Measurements from ENCODE around the gene PHACTR3. TPM values are rescaled to one million over a fixed set of nuclear protein-coding genes. Genes with fewer than 3 reads are reported as not detected.

PHACTR3 gene
- total RNA-seq, 2 donors from 2014 or later: 0.34 TPM; not detected in 1

DNA sequence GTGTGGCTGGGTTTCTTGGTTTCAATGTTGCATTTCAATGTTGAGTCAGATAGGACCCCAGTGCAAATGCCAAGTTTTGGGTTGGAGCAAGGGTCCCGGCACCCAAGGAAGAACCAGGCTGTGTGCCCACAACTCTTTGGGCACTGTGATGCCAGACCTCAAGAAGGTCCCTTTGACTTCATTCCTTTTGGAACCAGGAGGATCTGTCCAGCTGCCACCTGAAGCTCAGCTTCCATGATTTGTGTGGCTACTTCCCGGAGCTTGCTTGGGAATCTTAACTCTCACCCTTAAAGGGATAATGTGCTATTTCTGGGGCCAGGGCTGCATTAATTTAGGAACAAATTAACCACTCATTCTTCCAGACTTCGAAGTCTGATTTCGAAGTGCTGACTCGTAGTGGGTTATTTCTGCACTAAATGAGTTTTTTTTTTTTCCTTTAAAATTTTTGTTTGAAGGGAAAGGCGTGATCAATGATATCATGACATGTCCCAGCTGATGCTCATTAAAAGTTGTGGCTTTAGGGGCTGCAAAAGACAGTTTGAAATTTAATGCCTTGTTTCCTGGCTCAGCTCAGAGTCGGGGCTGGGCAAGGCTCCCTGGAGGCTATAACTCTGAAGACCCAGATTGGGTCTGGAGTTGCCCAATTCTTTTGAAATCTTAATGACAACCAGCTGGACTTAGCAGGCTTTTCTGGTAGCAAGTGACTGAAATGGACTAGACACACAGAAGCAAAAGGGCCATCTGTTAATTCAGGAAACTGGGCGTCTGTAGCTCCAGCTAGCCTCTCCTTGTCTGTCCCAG, 24.0 kb upstream of the PHACTR3 start:
- H3K27me3 ChIP-seq (replicated peaks; ENCODE audit: insufficient read depth): peaks cover 26% of the 10 kb centered on the region
- intact Hi-C loops (cut with DNase I): no loop called here
- H3K4me3 ChIP-seq: no peak overlapping the region
- H3K27ac ChIP-seq: no peak overlapping the region
- H3K9me3 ChIP-seq: no peaks in the 10 kb centered on the region
- 25% methylated on average over 8 of the region's 8 CpGs for WGBS
- H3K36me3 ChIP-seq: no peaks in the 10 kb centered on the region
- TF ChIP-seq POLR2AphosphoS5 (IDR thresholded peaks at IDR 0.05) (no peak), POLR2A (IDR thresholded peaks at IDR 0.05) (no peak)
- TF ChIP-seq, protein P1, sequence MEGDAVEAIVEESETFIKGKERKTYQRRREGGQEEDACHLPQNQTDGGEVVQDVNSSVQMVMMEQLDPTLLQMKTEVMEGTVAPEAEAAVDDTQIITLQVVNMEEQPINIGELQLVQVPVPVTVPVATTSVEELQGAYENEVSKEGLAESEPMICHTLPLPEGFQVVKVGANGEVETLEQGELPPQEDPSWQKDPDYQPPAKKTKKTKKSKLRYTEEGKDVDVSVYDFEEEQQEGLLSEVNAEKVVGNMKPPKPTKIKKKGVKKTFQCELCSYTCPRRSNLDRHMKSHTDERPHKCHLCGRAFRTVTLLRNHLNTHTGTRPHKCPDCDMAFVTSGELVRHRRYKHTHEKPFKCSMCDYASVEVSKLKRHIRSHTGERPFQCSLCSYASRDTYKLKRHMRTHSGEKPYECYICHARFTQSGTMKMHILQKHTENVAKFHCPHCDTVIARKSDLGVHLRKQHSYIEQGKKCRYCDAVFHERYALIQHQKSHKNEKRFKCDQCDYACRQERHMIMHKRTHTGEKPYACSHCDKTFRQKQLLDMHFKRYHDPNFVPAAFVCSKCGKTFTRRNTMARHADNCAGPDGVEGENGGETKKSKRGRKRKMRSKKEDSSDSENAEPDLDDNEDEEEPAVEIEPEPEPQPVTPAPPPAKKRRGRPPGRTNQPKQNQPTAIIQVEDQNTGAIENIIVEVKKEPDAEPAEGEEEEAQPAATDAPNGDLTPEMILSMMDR (IDR thresholded peaks at IDR 0.05): no peak
- DNase-seq (ENCODE audit: low spot score): no peak
- no peaks in the 10 kb centered on the region for H3K4me1 ChIP-seq (replicated peaks)

DNA sequence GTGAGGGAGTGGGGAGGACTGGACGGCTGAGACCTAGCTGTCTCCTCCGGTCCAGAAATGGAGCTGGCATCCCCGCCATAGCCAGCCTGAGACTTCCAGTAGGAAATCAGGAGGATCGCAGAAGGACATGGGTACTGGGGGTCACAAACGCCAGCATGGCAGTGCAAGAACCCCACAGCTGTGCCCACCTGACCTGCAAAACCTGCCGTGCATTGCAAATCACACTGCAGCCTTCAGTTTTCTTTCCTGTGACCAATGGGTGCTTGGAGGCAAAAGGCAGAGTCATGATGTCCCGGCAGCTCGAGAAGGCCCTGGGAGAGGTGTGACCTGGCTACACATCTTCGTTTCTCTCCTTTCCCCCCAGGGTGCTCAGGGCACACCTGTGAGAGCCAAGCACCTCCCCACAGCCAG, 23.3 kb upstream of the PHACTR3 start:
- intact Hi-C loops (cut with DNase I): no loop called here
- 70% methylated on average over 9 of the region's 9 CpGs for WGBS
- peaks cover 26% of the 10 kb centered on the region for H3K27me3 ChIP-seq (replicated peaks; ENCODE audit: insufficient read depth)

DNA sequence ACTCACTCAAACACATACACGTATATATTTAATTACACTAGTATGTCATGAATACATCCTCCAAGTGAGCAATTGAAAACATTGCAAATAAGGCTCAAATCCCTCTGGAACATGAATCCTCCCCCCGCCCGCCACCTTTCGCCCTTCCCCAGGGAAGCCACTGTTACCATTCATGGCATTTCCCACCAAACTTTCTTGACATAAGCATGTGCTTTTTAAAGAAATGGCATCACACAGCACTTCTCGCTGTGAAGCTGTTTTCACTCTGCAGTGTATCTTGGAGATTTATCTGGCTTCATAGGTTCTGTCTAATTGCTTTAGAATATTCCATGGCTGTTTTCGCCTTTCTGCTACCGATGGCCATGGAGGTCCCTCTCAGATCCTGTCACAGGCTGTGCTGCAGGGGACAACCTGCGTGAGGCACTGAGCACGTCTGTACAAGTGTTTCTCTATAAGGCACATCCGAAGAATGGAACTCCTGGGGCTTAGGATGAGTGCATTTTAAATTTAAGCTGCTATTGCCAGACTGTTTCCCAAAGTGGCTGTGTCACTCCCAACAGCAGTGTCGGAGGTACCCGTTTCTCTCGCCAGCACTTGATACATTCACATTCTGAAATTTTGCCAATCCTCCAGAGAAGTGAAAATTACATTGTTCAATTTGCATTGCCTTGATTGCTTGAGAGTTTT, 22.2 kb upstream of the PHACTR3 start:
- 70% methylated on average over 13 of the region's 13 CpGs for WGBS
- no peak overlapping the region for H3K27ac ChIP-seq
- no peaks in the 10 kb centered on the region for H3K36me3 ChIP-seq
- no peak for DNase-seq (ENCODE audit: low spot score)
- no peaks in the 10 kb centered on the region for H3K4me1 ChIP-seq (replicated peaks)
- TF ChIP-seq, protein P1 (IDR thresholded peaks at IDR 0.05): no peak
- no peak for TF ChIP-seq POLR2A (IDR thresholded peaks at IDR 0.05)
- TF ChIP-seq POLR2AphosphoS5 (IDR thresholded peaks at IDR 0.05): no peak
- H3K9me3 ChIP-seq: no peaks in the 10 kb centered on the region
- no peak overlapping the region for H3K4me3 ChIP-seq
- H3K27me3 ChIP-seq (replicated peaks; ENCODE audit: insufficient read depth): peaks cover 16% of the 10 kb centered on the region
- intact Hi-C loops (cut with DNase I): no loop called here

More for the DNA sequence above, 23.3 kb upstream of the PHACTR3 start:
- H3K27ac ChIP-seq: no peak overlapping the region
- no peak overlapping the region for H3K4me3 ChIP-seq
- TF ChIP-seq, protein P1 (IDR thresholded peaks at IDR 0.05): no peak
- no peaks in the 10 kb centered on the region for H3K9me3 ChIP-seq
- H3K36me3 ChIP-seq: no peaks in the 10 kb centered on the region
- no peak for DNase-seq (ENCODE audit: low spot score)
- no peaks in the 10 kb centered on the region for H3K4me1 ChIP-seq (replicated peaks)

DNA sequence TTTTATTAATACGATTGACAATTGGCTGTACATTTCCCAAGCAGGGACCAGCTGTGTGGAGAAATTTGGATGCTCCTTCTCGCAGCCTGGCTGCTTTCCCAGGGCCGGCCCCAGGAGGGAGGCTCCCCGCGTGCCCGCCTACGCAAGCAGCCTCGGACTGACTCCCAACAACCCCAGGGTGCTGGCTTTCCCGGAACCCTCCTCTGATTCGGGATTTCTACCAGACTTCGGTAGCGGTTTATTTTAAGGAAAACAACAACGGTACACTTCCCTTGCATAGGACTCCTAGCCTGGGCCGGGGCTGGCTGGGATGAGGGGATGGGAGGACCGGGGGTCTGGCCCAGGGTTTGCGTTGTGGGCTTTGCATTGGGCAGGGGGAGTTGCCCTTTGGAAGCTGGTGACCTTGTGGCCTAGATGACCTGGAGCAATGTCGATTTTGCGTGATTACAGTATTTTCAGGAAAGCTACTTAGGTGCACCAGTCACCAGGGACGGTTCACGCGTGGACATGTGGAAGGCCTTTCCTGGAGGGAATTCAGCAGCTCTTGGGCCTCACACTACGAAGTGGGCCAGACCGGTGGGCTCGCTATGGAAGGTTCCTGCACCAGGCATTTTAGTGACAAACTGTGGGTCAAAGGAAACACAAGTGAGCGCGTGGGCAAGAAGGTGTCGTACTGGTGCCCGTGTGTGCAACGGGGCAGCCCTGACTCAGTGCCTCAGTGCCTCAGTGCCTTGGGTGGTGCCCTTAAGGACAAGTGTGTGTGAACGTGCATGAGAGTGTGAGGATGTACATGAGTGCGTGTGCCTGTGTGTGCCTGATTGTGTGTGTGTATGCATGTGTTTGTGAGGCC, 20.7 kb upstream of the PHACTR3 start:
- TF ChIP-seq POLR2AphosphoS5 (IDR thresholded peaks at IDR 0.05) (no peak), POLR2A (IDR thresholded peaks at IDR 0.05) (no peak)
- TF ChIP-seq, protein P1 (IDR thresholded peaks at IDR 0.05): no peak
- DNase-seq (ENCODE audit: low spot score): no peak
- Histone ChIP-seq H3K27ac (no peak overlapping the region), H3K9me3 (no peaks in the 10 kb centered on the region), H3K4me3 (no peak overlapping the region), H3K36me3 (no peaks in the 10 kb centered on the region), H3K4me1 (replicated peaks) (no peaks in the 10 kb centered on the region), H3K27me3 (replicated peaks; ENCODE audit: insufficient read depth) (peaks cover 11% of the 10 kb centered on the region)
- intact Hi-C loops (cut with DNase I): no loop called here
- 68% methylated on average over 31 of the region's 31 CpGs for WGBS

Measured in prostate gland (tissue), 2 donors.